Cardiac fibroblast (primary cell): ENCODE data around the gene SSTR5.

ENCODE experiments used
- DNase-seq, 2 donors: peaks; one replicate each; pipeline versions ENCODE4 v3.0.0 to v3.0.0-alpha.2; 2010; ENCODE audit warnings: low read depth in 2 of 2
- H3K4me3 ChIP-seq, 2 donors: replicated peaks in 1 of 2; 1 replicate in 1 of 2; 2 replicates in 1 of 2; pipeline ENCODE4 v1.5.1; 2011; ENCODE audit warnings: low read depth in 2 of 2, low read length in 2 of 2, mild to moderate bottlenecking in 2 of 2, moderate library complexity in 1 of 2
- CTCF ChIP-seq: IDR thresholded peaks from one replicate; pipeline ENCODE4 v1.5.1; 2011; ENCODE audit warnings: low read depth, mild to moderate bottlenecking, low read length, inconsistent platforms

The SSTR5 gene

GRCh38 chr16:1060416-1061340 lies 11.9 kb upstream of the SSTR5 start:
- DNase-seq: no peak
- TF ChIP-seq CTCF: no peak
- no peak overlapping the region for H3K4me3 ChIP-seq

- H3K4me3 ChIP-seq: no peak overlapping the region
- TF ChIP-seq CTCF: no peak
- no peak for DNase-seq
Observed at GRCh38 chr16:1061769-1062505, 10.6 kb upstream of the SSTR5 start.

- no peak overlapping the region for H3K4me3 ChIP-seq
- DNase-seq: no peak
- TF ChIP-seq CTCF: no peak
Observed at GRCh38 chr16:1062895-1063294, 9.7 kb upstream of the SSTR5 start.

DNA sequence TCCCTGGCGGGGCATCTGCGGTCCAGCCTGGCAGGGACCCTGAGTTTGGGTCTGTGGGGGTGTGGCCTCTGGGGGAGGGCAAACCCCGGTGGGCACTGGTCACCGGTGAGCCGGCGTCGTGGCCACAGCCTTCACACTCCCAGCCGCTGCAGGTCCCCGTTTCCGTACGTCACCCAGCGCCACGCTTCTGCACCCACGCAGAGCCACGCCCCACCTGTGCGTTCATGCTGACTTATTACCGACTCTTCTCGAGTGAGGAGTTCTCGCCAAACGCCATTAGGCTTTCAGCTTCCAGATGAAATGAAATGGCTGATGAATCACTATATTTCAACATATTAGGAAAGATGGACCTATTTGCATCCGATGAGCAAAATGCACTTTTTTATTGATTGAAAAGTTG lies 8.8 kb upstream of the SSTR5 start:
- DNase-seq: no peak
- H3K4me3 ChIP-seq: no peak overlapping the region
- no peak for TF ChIP-seq CTCF

DNA sequence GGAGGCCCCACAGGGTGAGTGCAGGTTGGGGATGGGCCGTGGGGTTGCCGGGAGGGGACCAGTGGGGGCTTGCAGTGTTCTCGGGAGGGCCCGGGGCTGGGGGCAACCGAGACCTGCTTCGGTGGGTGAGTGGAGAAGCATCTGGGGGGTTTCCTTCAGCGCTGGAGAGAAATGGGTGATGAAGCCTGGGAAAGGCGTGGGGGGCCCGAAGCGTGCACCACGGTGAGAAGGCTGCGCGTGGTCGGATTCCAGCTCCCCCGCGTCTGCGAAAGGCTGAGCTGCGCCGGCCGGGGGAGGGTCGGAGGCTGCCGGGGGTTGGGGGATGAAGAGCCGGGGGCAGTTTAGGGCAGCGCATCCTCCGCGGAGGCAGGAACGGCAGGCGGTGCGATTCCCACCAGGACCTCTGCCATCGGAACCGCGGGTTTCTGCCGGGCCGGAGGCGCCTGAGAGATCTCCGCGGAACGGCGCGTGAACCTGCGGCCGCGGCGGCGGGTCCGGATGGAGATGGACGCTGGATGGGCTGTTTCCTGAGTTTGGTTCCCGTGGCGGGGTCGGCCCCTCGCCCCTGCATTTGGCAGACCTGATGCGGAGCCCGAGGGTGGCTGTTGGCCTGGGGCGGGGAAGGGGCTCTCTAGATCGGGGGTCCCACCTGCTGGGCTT lies 6.9 kb upstream of the SSTR5 start:
- TF ChIP-seq CTCF: no peak
- DNase-seq: no peak
- no peak overlapping the region for H3K4me3 ChIP-seq

DNA sequence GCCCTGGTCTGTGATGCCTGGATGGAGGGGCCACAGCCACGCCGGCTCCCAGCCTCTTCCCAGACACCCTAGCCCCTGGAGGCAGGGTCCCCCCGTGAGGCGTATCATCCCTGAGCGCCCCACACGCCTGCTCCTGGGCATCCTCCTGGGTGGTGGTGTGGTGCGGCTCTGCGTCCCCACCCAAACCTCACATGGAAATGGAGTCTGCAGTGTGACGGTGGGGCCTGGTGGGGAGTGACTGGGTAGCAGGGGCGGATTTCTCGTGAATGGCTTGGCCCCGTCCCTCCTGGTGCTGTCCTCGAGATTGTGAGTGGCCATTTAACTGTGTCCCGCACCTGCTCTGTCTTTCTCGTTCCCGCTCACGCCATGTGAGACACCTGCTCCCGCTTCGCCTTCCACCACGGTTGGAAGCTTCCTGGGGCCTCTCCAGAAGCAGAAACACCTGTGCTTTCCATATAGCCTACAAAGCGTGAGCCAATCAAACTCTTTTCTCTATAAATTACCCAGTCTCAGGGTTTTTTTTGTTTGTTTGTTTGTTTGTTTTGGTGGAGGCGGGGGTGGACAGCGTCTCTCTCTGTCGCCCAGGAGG lies 5.9 kb upstream of the SSTR5 start:
- H3K4me3 ChIP-seq: no peak overlapping the region
- no peak for TF ChIP-seq CTCF
- DNase-seq: no peak
